Endodermal cell (in vitro differentiated cells): ENCODE measurements around the gene LINC00305. TPM values are rescaled to one million over a fixed set of nuclear protein-coding genes. Genes with fewer than 3 reads are reported as not detected.
A peak's percentile ranks its signal among the peaks of the same experiment; 100 is the strongest.

ENCODE experiments used
- DNase-seq: peaks from one replicate; pipeline ENCODE4 v3.0.0-alpha.2; 2017
- H3K27ac ChIP-seq: 2 replicates; pipeline ENCODE4 v1.5.1; 2013; ENCODE audit warnings: mild to moderate bottlenecking, low read depth, low read length, moderate library complexity
- H3K27me3 ChIP-seq: 2 replicates; pipeline ENCODE4 v1.6.1; 2013; ENCODE audit warnings: mild to moderate bottlenecking, low read length, moderate library complexity; ENCODE audit not compliant: insufficient read depth, control insufficient read depth, poor library complexity, severe bottlenecking
- H3K36me3 ChIP-seq: 2 replicates; pipeline ENCODE4 v1.7.0; 2013; ENCODE audit warnings: mild to moderate bottlenecking, low read length, moderate library complexity; ENCODE audit not compliant: control insufficient read depth, insufficient read depth
- H3K4me1 ChIP-seq: one replicate; pipeline ENCODE4 v1.7.0; 2013; ENCODE audit warnings: low read length; ENCODE audit not compliant: control insufficient read depth, insufficient read depth
- H3K4me3 ChIP-seq: 2 replicates; pipeline ENCODE4 v1.5.1; 2013; ENCODE audit warnings: mild to moderate bottlenecking, low read length, moderate library complexity
- H3K9ac ChIP-seq: 2 replicates; pipeline ENCODE4 v1.6.1; 2013; ENCODE audit warnings: mild to moderate bottlenecking, low read length, moderate library complexity; ENCODE audit not compliant: poor library complexity, severe bottlenecking; ENCODE audit errors: extremely low read depth
- H3K9me3 ChIP-seq: 2 replicates; pipeline ENCODE4 v1.6.1; 2013; ENCODE audit warnings: mild to moderate bottlenecking, low read length, moderate library complexity; ENCODE audit not compliant: control insufficient read depth
- H3K27ac Mint-ChIP-seq: 2 replicates; pipeline ENCODE4 v1.8.0; 2020; ENCODE audit warnings: mixed read lengths
- H3K27me3 Mint-ChIP-seq: 2 replicates; pipeline ENCODE4 v1.8.0; 2021; ENCODE audit warnings: mild to moderate bottlenecking, mixed read lengths; ENCODE audit not compliant: insufficient read depth
- H3K36me3 Mint-ChIP-seq: 2 replicates; pipeline ENCODE4 v1.8.0; 2020; ENCODE audit warnings: low read depth, mixed read lengths
- H3K4me1 Mint-ChIP-seq: 2 replicates; pipeline ENCODE4 v1.8.0; 2020; ENCODE audit warnings: mixed read lengths
- H3K4me3 Mint-ChIP-seq: 2 replicates; pipeline ENCODE4 v1.8.0; 2020; ENCODE audit warnings: mild to moderate bottlenecking, moderate library complexity, mixed read lengths
- H3K9me3 Mint-ChIP-seq: 2 replicates; pipeline ENCODE4 v1.8.0; 2020; ENCODE audit warnings: mild to moderate bottlenecking, mixed read lengths
- CTCF ChIP-seq: fragments of 200-600 bp; sonication (generic); conservative IDR thresholded peaks from 2 replicates; pipeline ENCODE4 v1.5.0; 2021; ENCODE audit warnings: antibody characterized with exemption, mild to moderate bottlenecking
- WGBS, 2 experiments: methylation state at CpG; one replicate each; pipeline versions ENCODE4 v1.1.5 to v1.1.7; 2013; ENCODE audit warnings: missing lambda C conversion rate in 2 of 2, mixed read lengths in 1 of 2; ENCODE audit not compliant: insufficient coverage in 1 of 2, insufficient read length in 1 of 2; 5-methylcytosine and 5-hydroxymethylcytosine counted together
- total RNA-seq, 2 donors: library from RNA; stranded (reverse); fragmentation: NEBNext Ultra II Directional in 1 of 2; extraction: Animal tissue kit (Norgen Biotek cat#: 25700) in 1 of 2; gene quantifications; 2 replicates in 1 of 2; 3 replicates in 1 of 2; pipeline ENCODE4 v1.2.1, GENCODE V29; 2021

The LINC00305 gene
- total RNA-seq, 2 donors from 2014 or later, result not detected

GRCh38 chr18:64179556-64180080 is 30.7 kb upstream of the LINC00305 start:
- no peaks in the 10 kb centered on the region for H3K36me3 ChIP-seq
- no peaks in the 10 kb centered on the region for H3K4me1 ChIP-seq
- H3K27ac Mint-ChIP-seq, result no peak overlapping the region
- 92 to 93% methylated on average over 5 of the region's 5 CpGs for WGBS, 2 experiments
- H3K27ac ChIP-seq, result peak overlapping the region; percentile 52
- no peak overlapping the region for H3K9ac ChIP-seq
- no peaks in the 10 kb centered on the region for H3K9me3 ChIP-seq
- DNase-seq, result no peak
- no peak overlapping the region for H3K4me3 ChIP-seq
- no peaks in the 10 kb centered on the region for H3K9me3 Mint-ChIP-seq
- no peaks in the 10 kb centered on the region for H3K27me3 ChIP-seq
- no peaks in the 10 kb centered on the region for H3K36me3 Mint-ChIP-seq
- no peak for TF ChIP-seq CTCF
- H3K27me3 Mint-ChIP-seq, result peaks cover 14% of the 10 kb centered on the region
- peaks cover 14% of the 10 kb centered on the region for H3K4me1 Mint-ChIP-seq
- no peak overlapping the region for H3K4me3 Mint-ChIP-seq

- Histone ChIP-seq H3K9me3 (no peaks in the 10 kb centered on the region), H3K36me3 (no peaks in the 10 kb centered on the region), H3K4me3 (no peak overlapping the region), H3K4me1 (no peaks in the 10 kb centered on the region), H3K27me3 (no peaks in the 10 kb centered on the region), H3K27ac (no peak overlapping the region), H3K9ac (no peak overlapping the region)
- no peak for TF ChIP-seq CTCF
- Mint-ChIP-seq H3K36me3 (no peaks in the 10 kb centered on the region), H3K27ac (no peak overlapping the region), H3K9me3 (no peaks in the 10 kb centered on the region), H3K27me3 (peaks cover 14% of the 10 kb centered on the region), H3K4me3 (no peak overlapping the region), H3K4me1 (peaks cover 10% of the 10 kb centered on the region)
- DNase-seq, result no peak
- 100% methylated on average over 1 of the region's 5 CpGs for WGBS, 2 experiments
Measured at GRCh38 chr18:64178860-64179259, 30.0 kb upstream of the LINC00305 start.

- no peak overlapping the region for H3K4me3 Mint-ChIP-seq
- H3K27ac Mint-ChIP-seq, result no peak overlapping the region
- H3K36me3 ChIP-seq, result no peaks in the 10 kb centered on the region
- no peak overlapping the region for H3K4me3 ChIP-seq
- peaks cover 5% of the 10 kb centered on the region for H3K9me3 Mint-ChIP-seq
- whole genome bisulfite sequencing, 2 experiments, result 32 to 72% methylated on average over 3 to 7 of the region's 7 CpGs
- H3K9ac ChIP-seq, result no peak overlapping the region
- no peaks in the 10 kb centered on the region for H3K4me1 ChIP-seq
- TF ChIP-seq CTCF, result no peak
- no peaks in the 10 kb centered on the region for H3K4me1 Mint-ChIP-seq
- DNase-seq, result peak; percentile 59
- H3K27ac ChIP-seq, result no peak overlapping the region
- H3K27me3 ChIP-seq, result no peaks in the 10 kb centered on the region
- no peaks in the 10 kb centered on the region for H3K36me3 Mint-ChIP-seq
- no peaks in the 10 kb centered on the region for H3K9me3 ChIP-seq
- H3K27me3 Mint-ChIP-seq, result peaks cover 7% of the 10 kb centered on the region
Measured at GRCh38 chr18:64175432-64175831, 26.5 kb upstream of the LINC00305 start.
